Pulmonary artery endothelial cell (primary cell): Measurements from ENCODE around the gene ZBTB7B. TPM values are rescaled to one million over a fixed set of nuclear protein-coding genes. Genes with fewer than 3 reads are reported as not detected.

Source experiments
- DNase-seq: peaks from one replicate; pipeline ENCODE4 v3.0.0-alpha.2; 2011; ENCODE audit warnings: low read depth, low spot score
- total RNA-seq: library from RNA; depleted of rRNA; stranded (reverse); fragments of >200 nt; gene quantifications from 2 replicates; pipeline ENCODE4 v1.2.3, GENCODE V29; 2014

ZBTB7B gene
- total RNA-seq, 1 donor from 2014 or later: 11.5 TPM

DNA sequence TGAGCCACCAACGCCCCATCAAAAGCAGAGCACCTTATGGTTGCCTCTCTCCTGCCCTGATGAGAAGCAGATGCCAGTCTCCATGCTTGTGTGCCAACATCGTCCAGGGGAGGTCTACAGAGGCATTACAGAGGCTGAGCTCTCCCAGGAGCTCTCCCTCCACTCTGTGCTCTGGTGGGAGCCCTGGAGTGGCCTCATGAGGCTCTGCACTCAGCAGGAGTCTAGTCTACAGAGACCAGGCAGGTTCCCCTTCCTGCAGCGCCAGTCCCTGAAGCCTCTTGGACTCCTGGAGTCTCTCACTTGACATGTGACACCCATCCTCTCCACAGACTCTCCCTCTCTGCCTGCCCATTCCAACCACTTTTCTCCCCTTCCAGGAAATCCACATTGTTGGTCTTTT lies 34.4 kb downstream of the ZBTB7B start:
- no peak for DNase-seq

DNA sequence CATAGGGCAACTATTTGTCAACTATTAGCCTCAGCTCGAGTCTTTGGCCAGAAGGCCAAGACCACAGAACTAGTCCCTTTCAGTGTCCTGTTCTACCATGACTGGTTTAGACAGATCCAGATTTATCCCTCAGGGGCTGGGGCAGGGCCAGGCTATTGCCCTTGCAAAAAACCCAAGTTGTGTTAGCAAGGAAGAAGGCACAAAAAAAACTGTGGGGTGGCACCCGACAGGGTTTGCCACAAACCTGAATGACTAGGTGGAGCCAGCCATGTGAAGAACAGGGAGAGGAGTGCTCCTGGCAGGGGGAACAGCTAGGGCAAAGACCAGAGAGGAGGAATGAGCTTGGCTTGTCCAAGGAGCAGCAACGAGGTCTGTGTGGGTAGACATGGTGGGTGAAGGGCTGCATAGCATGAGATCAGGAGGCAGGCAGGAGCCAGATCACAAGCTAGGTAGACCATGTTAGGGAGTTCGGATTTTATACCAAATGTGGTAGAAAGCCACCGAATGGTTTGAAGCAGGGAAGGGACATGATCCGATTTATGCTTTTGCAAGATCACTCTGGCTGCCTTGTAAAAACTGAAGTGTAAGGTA lies 35.3 kb downstream of the ZBTB7B start:
- no peak for DNase-seq

DNA sequence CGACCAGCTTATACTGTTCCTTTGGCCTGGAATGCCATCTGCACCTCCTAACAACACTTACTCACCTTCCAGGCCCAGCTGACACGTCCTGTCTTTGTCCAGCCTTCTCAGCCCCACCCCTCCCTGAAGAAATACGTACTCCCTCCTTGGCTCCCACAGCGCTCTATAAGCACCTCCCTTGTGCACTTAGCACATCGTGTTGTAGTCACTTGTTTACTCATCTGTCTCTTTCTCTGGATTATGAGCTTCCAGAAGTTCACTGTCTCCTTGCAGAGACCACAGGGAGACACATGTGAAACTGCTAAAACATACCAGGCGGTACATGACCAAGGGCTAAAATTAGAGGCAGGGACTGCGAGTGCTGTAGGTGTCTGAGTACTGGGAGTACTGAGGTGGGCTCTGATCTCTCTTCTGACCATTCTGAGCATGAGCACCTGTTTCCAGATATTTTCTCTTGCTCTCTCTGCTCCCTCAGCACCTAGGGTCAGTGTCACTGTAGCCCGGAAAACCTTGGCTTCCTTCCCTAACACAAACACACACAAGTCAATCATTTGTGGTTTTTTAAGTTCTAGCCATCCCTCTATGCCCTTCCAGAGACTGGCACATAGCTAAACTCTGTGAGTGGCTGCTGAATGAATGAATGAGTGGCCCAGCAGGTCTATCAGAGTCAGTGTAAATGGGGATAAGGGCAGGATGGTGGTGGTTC lies 36.2 kb downstream of the ZBTB7B start:
- no peak for DNase-seq

DNA sequence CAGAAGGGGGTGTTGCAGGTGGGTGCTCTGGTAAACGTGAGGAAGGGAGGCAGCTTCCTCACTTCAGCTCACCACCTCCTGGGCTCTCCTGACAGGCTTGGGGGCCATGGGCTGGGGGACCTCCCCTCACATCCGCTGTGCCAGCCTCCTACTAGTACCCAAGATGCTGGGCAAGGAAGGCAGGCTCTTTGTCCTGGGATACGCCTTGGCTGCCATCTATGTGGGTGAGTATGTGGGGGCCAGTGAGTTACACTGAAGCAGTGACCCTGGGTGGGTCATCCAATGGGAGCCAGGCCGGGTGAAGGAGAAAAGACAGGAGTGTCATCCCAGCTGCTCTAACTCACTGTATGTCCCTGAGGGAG lies 36.7 kb downstream of the ZBTB7B start:
- no peak for DNase-seq

DNA sequence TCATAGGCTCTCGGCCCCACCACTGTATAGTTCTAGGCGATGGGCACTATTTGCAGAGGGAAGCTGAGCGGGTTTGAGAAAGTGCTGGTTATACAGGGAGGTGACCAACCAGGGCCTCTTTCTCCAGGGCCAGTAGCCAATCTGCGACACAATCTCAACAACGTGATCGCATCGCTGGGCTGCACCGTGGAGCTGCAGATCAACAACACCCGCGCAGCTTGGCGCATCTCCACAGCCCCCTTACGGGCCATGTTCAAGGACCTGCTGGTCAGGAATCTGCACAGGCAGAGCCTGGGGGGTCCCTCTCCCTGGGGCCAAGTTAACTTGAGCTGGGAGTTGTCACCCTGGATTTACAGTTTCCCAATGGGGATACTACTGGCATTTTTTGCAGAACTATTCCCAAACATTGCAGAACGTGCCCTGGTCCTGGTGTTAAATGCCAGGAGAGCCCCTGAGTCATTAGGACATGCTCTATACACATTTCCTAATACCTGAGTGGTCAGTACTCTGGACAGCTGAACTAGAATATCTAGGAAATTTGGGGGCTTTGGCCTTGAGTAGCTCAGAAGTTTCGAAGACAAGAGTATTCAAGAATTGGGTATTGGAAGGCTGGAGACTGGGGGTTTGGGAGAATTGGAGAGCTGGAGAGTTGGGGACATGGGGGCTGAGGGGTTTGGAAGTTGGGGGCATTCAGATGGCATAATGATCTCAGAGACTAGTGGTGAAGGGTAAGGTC lies 37.9 kb downstream of the ZBTB7B start:
- DNase-seq: no peak

DNA sequence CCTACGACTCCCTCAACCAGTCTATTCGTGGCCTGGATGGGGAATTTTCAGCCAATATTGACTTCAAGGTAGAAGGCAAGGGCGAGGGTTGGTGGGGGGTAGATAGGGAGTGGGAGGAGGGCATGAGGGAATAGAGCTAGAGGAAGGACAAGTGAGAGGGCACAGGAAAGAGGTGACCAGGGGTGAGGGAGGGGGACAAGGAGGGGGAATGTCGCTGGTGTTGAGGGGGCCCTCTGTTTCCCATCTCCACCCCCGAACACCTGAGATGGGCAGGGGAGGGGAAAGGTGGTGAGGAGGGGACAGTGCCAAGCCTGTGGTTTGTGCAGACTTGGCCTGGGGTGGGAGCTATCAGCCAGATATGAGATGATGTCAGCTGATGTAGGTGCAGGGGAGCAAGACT lies 40.2 kb downstream of the ZBTB7B start:
- no peak for DNase-seq

DNA sequence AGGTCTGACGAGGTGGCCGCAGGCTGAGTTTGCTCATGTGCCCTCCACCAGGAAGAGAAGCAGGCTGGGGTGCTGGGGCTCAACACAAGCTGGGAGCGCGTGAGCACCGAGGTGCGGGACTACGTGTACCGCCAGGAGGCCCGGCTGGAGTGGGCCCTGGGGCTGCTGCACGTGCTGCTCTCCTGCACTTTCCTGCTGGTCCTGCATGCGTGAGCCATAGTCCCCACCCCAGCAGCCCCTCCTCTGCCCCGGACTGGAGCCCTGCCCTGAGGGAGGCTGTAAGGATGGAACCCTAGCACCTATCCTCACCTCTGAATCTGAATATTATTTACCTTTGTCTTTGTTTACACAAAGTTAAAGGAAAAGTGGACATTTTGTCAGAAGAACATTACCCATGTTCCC lies 40.7 kb downstream of the ZBTB7B start:
- DNase-seq: no peak

DNA sequence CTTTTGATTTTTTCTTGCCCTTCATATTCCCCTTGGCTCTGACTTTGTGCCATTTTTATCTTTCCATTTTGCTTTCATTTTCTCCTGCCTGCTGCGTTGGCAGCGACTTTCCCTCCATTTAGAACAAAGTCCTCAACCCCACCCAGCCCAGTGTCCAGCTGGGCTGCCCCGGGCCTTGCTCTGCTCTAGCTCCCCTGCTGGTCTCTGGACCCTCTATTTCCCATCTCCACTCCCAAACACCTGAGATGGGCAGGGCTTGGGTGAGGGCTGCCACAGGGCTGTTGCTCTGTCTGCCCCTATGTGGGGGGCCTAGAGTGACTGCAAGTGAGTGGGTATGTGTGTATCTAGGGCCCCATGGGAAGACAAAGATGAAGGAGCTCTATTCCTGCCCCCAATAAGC lies 41.2 kb downstream of the ZBTB7B start:
- DNase-seq: no peak

DNA sequence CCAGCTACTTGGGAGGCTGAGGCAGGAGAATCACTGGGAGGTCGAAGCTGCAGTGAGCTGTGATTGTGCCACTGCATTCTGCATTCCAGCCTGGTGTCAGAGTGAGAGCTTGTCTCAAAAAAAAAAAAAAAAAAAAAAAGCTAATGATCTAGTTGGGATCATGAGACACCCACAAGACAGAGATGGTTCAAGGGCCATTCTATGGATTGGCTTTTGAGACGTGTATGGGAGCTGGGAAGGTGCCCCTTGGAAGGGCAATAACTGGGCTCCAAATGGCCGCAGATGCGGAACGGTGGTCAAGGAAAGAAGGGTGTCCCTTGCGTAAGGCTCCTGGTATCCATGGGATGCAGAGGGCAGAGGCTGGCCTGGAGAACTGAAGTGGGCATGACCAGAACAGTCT lies 41.8 kb downstream of the ZBTB7B start:
- no peak for DNase-seq

DNA sequence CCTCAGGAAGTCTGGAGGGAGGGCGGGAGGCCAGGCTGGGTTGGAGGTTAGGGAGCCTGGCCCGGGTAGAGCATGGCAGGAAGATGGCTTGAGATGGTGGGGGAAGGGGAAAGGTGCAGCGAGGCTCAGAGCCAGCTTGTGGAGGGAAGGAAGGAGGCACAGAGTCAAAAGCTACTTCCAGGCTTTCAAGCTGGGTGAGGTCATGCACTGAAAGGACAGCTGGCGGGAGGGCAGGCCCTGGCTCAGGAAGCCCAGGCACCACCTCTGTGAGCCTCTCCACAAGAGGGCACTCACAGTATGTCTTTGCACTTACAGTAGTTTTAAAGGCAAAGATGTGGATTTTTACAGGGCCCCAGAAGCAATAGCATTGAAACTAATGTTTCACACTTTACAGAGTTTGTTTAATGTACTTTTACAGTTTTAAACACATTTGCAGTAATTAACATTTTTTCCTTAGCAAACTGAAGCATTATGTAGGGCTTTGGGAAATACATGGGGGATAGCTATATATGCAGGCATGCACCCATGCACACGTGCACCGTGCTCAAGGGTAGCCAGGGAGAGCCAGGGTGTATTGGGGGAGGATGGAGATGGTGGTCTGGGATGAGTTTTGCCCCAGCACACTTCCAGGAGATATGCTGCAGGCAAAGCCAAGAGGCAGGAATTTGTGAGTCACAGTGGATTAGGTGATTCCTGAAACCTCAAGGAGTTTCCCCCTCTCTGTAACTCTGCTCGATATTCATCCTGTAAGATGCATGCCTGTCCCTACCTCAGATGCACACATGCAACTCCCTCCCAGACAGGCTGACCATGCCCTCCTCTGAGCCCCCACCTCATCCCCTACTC lies 42.4 kb downstream of the ZBTB7B start:
- DNase-seq: peak; percentile 69

DNA sequence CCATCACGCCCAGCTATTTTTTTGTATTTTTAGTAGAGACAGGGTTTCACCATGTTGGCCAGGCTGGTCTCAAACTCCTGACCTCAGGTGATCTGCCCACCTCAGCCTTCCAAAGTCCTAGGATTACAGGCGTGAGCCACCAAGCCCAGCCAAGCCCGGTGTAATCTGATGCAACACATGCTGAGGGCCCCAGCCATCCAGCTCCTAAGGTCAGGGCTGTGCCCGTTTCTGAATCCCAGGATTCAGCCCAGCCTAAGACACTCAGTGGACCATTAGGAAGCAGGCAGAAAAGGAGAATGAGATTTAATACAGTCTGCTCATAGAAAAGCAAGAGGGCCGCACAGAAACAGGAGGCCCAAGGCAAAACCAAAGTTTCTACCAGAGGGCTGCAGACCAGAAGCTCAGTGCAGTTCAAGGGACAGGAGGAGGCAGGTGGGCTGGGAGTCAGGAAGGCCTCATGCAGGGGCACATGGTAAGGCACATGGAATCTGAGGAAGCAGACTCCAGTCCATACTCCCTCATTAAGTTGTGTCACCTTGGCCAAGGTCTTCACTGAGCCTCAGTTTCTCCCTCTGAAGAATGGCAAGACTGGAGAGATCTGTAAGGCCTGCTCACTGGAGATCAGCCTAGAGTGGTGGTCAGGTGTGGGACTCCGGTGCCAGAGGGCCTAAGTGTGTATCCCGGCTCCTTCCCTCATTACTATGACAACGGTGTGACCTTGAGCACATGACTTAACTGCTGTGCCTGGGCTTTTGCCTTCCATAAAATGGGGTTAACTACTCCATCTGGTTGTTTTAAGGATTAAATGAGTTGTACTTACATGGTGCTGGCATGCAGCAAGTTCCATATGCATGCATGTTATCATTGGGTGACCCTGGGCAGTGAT lies 46.1 kb downstream of the ZBTB7B start:
- no peak for DNase-seq

DNA sequence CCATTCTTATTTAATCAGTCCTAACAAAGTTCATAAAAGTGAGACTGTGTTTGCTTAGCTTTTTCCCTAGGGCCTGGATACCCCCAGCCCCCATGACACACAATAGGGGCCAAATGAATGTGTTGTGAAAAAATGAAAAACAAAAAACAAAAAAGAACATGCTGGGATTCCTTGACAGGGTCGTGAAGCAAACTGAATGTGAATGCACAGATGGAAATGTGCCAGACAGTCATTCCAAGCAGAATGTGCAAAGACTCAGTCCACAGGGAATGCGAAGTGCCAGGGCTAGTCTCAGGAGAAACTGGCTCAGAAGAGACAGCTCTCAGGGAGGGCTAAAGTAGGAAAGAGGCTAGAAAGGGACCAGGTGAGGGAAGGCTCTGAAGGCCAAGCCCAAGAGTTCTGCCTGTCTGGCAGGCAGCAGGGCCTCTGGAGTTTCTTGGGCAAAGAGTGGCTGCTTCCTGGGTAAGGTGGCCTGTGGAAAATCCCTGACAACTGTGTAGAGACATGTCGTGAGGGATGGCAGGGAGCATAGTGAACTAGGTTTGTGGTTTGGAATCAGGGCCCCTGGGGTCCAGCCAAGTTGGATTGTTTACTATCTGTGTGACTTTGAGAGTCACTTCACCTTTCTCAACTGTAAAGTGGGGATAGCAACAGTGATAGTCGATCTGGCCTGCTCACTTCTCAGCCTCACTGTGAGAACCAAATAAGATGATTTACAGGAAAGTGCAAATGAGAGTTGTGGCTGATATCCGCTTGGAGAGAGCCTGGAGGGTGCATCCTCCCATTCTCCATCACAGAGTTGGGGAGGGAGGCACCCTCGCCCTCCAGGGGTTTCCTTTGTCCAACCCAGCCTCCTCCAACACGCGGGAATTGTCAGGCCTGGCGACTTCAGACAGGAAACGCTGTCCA lies 47.3 kb downstream of the ZBTB7B start:
- no peak for DNase-seq

DNA sequence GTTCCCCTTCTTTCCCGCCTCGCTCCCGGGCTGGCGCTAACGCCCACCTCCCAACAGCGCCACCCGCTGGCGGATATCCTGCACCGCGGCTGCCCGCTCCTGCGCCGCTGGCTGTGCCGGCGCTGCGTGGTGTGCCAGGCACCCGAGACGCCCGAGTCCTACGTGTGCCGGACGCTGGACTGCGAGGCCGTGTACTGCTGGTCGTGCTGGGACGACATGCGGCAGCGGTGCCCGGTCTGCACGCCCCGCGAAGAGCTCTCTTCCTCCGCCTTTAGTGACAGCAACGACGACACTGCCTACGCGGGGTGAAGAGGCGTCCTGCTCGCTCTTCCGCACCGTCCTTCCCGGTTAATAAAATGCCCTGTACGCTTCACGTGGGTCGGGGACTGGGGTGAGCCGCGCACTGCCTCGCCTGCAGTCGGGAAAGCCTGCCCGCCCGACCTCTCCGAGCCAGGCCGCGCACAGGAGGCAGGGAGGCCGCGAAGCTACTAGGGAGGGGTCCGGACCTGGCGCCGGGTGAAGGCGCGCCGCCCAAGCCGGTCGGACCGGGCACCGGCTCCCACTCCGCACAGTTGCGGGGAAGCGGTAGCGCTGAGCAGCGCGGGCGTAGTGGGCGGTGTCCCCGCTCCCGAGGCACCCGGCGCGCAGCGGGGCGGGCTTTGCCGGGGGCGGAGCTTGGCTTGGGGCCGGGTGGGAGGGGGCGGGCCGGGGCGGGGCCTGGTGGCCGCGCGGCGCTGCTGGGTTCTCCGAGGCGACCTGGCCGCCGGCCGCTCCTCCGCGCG lies 48.1 kb downstream of the ZBTB7B start, which contains the start of gene ADAM15:
Gene ADAM15 (plus strand): TSS at position 757 of the 782 bp plus-strand sequence. CDS start 71 bp downstream, outside the sequence.
- no peak for DNase-seq

DNA sequence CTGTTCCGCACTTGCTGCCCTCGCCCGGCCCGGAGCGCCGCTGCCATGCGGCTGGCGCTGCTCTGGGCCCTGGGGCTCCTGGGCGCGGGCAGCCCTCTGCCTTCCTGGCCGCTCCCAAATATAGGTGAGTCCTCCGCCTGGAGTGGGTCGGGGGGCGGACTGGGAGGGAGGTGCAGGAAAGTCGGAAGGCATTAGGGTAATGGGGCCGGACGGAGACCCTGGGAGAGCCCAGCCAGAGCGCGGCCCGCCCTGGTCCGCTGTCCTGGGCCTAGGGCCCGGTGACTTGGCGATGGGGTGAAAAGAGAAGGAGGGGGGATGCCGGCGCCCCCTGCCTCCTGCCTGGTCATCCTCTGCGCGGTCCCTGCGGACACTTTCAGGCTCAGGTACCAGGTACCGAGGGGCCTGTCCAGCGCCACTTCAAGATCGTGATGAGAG lies 48.8 kb downstream of the ZBTB7B start:
- no peak for DNase-seq

DNA sequence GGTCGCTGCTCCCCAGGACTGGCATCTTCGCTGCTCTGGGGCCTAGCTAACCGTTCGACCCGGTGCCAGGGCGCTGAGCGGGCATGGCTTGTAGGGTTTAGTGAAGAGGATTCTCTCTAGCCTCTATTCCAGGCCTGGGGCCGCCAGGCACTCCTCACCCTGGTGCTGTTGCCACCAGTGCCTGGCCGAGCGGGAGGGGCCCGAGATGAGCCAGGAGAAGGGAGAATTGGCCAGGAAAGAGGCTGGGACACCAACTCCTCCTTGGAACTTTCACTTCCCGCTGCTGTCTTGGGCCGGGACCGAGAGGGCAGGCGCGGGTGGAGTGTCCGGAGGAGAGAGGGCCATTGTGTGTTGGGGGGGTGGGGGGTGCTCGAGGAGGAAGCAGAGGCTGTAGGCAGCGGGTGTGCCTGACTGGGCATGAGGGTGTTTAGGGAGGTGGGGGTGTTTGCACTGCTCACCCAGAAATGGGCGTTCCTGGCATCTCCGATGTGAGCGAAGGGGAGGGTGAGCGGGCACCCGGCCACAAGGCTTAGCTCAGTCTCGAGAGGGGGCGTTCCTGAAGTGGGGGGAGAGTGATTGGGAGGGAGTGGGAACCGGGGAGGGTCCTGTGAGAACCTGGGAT lies 49.3 kb downstream of the ZBTB7B start:
- no peak for DNase-seq

DNA sequence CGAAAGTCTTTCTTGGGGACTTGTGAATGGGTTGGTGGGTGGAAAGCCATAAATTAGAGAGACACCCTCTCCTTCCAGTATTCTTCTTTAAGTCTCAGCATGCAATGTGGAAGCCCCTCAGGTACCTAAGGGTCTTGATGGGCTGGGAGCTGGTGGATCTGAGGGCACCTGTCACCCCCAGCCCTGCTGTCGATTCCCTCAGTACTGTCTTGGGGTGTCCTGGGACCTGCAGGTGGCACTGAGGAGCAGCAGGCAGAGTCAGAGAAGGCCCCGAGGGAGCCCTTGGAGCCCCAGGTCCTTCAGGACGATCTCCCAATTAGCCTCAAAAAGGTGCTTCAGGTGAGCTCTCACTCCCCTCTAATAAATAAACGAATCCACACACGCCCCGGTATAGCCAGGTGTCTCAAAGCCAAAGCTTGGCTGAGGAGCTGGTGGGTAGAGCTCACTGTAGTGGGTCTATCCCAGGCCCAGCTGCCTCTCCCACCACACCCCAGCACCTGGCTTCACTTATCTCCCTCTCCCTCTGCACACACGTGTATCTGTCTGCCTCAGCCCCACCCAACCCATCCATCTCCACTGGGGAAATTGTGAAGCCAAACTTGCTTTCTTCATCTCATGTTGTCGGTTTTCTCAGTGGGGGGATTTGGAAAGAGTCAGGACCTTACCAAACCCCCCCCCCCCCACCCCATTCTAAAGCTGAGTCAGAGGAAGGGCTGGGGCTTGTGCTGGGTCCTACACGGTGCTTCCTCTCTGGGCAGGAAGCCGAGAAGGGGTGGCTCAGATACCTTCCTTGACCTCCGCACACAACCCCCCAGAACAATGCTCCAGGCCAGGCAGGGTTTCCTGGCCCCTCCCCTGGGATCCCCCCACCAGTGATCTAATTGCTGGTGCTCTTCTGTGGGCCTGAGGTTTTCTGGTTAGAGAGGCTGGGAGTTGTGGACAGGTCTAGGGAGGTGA lies 50.1 kb downstream of the ZBTB7B start:
- no peak for DNase-seq

DNA sequence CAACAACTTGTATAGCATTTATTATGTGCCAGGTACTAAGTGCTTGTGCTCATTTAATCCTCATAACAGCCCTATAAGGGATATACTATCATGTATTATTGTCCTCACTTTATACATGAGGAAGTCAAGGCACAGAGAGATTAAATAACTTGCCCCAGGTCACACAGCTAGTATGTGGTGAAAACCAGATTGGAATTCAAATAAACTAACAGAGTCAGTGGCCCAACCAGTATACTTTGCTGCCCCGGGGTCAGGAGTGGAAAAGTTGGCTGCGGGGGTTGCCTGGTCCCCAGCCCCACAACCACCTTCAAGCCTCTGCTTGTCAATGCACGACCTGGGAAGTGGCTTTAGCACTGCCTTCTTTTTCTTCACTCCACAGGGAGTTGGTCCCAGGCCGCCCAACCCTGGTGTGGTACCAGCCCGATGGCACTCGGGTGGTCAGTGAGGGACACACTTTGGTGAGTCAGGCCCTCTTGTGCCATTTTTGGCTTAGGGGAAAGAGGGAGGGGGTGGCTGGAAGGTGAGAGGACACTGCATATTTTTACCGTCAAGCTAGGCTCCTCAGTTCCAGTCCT lies 51.0 kb downstream of the ZBTB7B start:
- no peak for DNase-seq
